ENCODE results near the gene SKI. TPM values are rescaled to one million over a fixed set of nuclear protein-coding genes. Genes with fewer than 3 reads are reported as not detected.

Gene SKI
- total and polyA plus RNA-seq, 9 of the 15 experiments (the other 6 are each of a cell fraction or from before 2014, with no cell fraction given): 0.10 to 60.5 (median 4.6) TPM

DNA sequence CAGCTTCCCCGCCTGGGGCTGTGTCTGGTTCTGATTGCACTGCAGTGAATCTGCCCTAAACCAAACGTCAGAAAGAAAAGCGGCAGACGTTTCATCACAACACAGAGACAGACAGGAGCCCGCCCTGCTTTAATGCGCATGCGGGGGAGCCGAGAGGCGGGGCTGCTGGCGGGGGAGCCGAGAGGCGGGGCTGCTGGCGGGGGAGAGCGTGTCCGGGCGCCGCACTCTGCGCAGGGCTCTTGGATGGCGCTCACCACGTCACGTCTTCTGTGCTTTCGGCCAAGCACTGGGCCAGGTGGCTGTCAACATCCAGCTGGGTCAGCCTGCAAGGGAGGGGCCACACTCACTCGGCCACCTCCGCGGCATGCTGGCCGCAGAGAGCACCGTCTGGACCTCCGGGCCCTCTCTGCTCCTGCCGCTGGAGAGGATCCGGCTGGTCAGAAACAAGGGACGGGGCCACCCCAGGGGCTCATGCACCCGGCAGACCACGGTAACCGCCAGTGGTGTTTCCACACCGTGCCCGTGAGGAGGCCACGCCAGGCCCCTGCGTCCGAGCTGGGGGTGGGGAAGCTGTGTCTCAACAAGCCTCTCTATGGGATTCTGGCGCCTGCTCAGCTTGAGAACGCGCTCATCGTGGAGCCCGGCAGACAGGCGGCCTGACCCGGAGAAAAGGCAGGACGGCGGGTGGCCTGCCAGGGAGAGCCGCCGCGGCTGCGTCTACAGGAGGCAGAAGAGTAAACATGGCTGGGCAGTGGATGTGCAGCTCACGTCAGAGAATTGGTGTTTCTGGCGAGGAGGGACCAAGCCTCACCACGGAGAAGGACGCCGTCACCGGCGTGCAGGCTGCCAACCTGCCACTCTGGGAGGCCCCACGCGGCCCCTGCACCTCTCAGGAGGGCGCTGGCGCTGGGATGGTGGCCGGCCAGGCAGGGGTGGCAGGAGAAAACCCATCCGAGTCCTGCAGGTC is 38.4 kb upstream of the SKI start (continued):
- TF ChIP-seq, protein P1, sequence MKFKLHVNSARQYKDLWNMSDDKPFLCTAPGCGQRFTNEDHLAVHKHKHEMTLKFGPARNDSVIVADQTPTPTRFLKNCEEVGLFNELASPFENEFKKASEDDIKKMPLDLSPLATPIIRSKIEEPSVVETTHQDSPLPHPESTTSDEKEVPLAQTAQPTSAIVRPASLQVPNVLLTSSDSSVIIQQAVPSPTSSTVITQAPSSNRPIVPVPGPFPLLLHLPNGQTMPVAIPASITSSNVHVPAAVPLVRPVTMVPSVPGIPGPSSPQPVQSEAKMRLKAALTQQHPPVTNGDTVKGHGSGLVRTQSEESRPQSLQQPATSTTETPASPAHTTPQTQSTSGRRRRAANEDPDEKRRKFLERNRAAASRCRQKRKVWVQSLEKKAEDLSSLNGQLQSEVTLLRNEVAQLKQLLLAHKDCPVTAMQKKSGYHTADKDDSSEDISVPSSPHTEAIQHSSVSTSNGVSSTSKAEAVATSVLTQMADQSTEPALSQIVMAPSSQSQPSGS (CRISPR knock-in tag; IDR thresholded peaks at IDR 0.05): no peak
- TF ChIP-seq RBBP5 (IDR thresholded peaks at IDR 0.05; ENCODE audit: borderline replicate concordance, insufficient read depth, low read length, poor library complexity, severe bottlenecking) (peak; percentile 44), RBM15 (IDR thresholded peaks at IDR 0.05; ENCODE audit: insufficient read depth, low read length) (no peak), SUPT5H (IDR thresholded peaks at IDR 0.05) (peak; percentile 58), ZNF140 (CRISPR knock-in tag; IDR thresholded peaks at IDR 0.05) (no peak), KLF1 (tag; IDR thresholded peaks at IDR 0.05) (no peak), CHD2 (IDR thresholded peaks at IDR 0.05; ENCODE audit: low read depth, low read length) (no peak), ZNF79 (CRISPR knock-in tag; IDR thresholded peaks at IDR 0.05; ENCODE audit: low read depth) (no peak), BRF1 (IDR thresholded peaks at IDR 0.05; ENCODE audit: borderline replicate concordance, extremely low read depth, insufficient read length) (no peak), HMG20B (CRISPR knock-in tag; IDR thresholded peaks at IDR 0.05) (no peak), NFXL1 (CRISPR knock-in tag; IDR thresholded peaks at IDR 0.05) (no peak), ZNF165 (CRISPR knock-in tag; IDR thresholded peaks at IDR 0.05; ENCODE audit: borderline replicate concordance) (no peak), PCBP1 (IDR thresholded peaks at IDR 0.05; ENCODE audit: low read depth, low read length, poor library complexity, severe bottlenecking) (peak; percentile 9), ILF3 (IDR thresholded peaks at IDR 0.05; ENCODE audit: borderline replicate concordance) (no peak), ZNF217 (CRISPR knock-in tag; IDR thresholded peaks at IDR 0.05) (no peak), ZBTB9 (CRISPR knock-in tag; IDR thresholded peaks at IDR 0.05) (no peak), ZBED1 (IDR thresholded peaks at IDR 0.05) (no peak; the same call in 1 of the 2 replicates), CREBBP (IDR thresholded peaks at IDR 0.05; ENCODE audit: low read depth, low read length) (no peak)
- TF ChIP-seq, protein P2, sequence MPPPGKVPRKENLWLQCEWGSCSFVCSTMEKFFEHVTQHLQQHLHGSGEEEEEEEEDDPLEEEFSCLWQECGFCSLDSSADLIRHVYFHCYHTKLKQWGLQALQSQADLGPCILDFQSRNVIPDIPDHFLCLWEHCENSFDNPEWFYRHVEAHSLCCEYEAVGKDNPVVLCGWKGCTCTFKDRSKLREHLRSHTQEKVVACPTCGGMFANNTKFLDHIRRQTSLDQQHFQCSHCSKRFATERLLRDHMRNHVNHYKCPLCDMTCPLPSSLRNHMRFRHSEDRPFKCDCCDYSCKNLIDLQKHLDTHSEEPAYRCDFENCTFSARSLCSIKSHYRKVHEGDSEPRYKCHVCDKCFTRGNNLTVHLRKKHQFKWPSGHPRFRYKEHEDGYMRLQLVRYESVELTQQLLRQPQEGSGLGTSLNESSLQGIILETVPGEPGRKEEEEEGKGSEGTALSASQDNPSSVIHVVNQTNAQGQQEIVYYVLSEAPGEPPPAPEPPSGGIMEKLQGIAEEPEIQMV (tag; conservative IDR thresholded peaks at IDR 0.05; ENCODE audit: low read depth): no peak
- TF ChIP-seq, protein P3, sequence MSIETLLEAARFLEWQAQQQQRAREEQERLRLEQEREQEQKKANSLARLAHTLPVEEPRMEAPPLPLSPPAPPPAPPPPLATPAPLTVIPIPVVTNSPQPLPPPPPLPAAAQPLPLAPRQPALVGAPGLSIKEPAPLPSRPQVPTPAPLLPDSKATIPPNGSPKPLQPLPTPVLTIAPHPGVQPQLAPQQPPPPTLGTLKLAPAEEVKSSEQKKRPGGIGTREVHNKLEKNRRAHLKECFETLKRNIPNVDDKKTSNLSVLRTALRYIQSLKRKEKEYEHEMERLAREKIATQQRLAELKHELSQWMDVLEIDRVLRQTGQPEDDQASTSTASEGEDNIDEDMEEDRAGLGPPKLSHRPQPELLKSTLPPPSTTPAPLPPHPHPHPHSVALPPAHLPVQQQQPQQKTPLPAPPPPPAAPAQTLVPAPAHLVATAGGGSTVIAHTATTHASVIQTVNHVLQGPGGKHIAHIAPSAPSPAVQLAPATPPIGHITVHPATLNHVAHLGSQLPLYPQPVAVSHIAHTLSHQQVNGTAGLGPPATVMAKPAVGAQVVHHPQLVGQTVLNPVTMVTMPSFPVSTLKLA (conservative IDR thresholded peaks at IDR 0.05): peak; percentile 95 to 98
- TF ChIP-seq, protein P4, sequence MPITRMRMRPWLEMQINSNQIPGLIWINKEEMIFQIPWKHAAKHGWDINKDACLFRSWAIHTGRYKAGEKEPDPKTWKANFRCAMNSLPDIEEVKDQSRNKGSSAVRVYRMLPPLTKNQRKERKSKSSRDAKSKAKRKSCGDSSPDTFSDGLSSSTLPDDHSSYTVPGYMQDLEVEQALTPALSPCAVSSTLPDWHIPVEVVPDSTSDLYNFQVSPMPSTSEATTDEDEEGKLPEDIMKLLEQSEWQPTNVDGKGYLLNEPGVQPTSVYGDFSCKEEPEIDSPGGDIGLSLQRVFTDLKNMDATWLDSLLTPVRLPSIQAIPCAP (CRISPR knock-in tag; IDR thresholded peaks at IDR 0.05; ENCODE audit: borderline replicate concordance): no peak

Measured in K562 (cell line).